ENCODE results near the gene SLC39A11. TPM values are rescaled to one million over a fixed set of nuclear protein-coding genes. Genes with fewer than 3 reads are reported as not detected.

SLC39A11 gene
- polyA plus RNA-seq, 1 donor from 2014 or later = 8.0 TPM

DNA sequence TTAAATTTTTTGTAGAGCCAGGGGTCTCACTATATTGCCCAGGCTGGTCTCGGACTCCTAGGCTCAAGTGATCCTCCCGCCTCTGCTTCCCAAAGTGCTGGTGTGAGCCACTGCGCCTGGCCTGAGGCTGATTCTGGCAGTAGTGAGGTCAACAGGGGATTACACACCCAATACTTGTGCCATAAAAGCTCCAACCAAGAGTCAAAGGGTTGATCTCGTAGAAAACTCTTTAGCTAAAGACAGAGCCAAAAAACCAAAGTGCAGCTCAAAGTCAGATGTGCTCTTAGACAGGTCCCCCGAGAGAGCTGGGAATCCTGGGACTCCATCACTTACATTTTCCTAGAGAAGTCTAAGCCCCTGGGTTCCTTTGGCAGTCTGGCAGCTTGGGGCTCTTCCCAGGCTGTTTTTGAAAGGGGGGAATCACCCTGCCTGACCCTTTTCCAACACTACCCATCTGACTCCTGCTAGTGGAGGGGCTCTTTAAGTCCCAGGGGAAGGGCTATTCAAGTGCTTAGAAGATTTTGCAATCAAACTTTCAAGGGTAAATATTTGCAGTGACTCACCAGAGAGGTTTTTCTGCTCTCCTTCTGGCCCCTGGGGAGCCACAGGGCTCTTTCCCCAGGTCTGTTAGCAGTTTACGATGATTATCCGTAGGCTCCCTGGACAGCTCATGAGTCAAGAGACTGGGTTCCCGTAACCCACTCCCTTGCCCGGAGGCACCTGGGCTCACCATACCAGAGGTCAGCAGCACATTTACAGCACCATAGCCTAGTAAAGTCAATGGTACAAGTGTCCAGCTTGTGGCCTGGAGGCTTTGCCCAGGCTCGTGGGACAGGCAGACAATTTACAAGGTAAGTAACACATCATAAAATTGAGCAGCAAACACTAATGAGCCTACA lies 408.7 kb downstream of the SLC39A11 start:
- no peak overlapping the region for H3K4me2 ChIP-seq (ENCODE audit: low read length)
- TF ChIP-seq EZH2 (IDR thresholded peaks at IDR 0.05; ENCODE audit: borderline replicate concordance, insufficient read depth, low read length, poor library complexity, severe bottlenecking) (no peak), RAD21 (conservative IDR thresholded peaks at IDR 0.05) (no peak), POLR2AphosphoS5 (IDR thresholded peaks at IDR 0.05) (no peak), MXI1 (conservative IDR thresholded peaks at IDR 0.05; ENCODE audit: poor library complexity, severe bottlenecking) (no peak), TAF1 (IDR thresholded peaks at IDR 0.05; ENCODE audit: low read depth) (no peak)
- TF ChIP-seq, protein P1, sequence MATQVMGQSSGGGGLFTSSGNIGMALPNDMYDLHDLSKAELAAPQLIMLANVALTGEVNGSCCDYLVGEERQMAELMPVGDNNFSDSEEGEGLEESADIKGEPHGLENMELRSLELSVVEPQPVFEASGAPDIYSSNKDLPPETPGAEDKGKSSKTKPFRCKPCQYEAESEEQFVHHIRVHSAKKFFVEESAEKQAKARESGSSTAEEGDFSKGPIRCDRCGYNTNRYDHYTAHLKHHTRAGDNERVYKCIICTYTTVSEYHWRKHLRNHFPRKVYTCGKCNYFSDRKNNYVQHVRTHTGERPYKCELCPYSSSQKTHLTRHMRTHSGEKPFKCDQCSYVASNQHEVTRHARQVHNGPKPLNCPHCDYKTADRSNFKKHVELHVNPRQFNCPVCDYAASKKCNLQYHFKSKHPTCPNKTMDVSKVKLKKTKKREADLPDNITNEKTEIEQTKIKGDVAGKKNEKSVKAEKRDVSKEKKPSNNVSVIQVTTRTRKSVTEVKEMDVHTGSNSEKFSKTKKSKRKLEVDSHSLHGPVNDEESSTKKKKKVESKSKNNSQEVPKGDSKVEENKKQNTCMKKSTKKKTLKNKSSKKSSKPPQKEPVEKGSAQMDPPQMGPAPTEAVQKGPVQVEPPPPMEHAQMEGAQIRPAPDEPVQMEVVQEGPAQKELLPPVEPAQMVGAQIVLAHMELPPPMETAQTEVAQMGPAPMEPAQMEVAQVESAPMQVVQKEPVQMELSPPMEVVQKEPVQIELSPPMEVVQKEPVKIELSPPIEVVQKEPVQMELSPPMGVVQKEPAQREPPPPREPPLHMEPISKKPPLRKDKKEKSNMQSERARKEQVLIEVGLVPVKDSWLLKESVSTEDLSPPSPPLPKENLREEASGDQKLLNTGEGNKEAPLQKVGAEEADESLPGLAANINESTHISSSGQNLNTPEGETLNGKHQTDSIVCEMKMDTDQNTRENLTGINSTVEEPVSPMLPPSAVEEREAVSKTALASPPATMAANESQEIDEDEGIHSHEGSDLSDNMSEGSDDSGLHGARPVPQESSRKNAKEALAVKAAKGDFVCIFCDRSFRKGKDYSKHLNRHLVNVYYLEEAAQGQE (IDR thresholded peaks at IDR 0.05; ENCODE audit: borderline replicate concordance) = no peak

GRCh38 chr17:72682605-72683004 lies 409.9 kb downstream of the SLC39A11 start:
- no peak overlapping the region for H2AFZ ChIP-seq (ENCODE audit: low read depth, low read length)
- TF ChIP-seq CTCF (IDR thresholded peaks at IDR 0.05; ENCODE audit: poor library complexity, severe bottlenecking) (no peak), SMC3 (conservative IDR thresholded peaks at IDR 0.05; ENCODE audit: poor library complexity) (no peak)
- H3K9ac ChIP-seq (ENCODE audit: low read length) = no peak overlapping the region
- H3K4me2 ChIP-seq (ENCODE audit: low read length) = no peak overlapping the region
- H3K4me3 ChIP-seq (ENCODE audit: low read length) = no peak overlapping the region
- no peaks in the 10 kb centered on the region for H3K9me3 ChIP-seq (ENCODE audit: low read length)
- no peaks in the 10 kb centered on the region for H3F3A ChIP-seq (ENCODE audit: insufficient read depth, low read length, poor library complexity, severe bottlenecking)
- no peaks in the 10 kb centered on the region for H3K27me3 ChIP-seq (ENCODE audit: insufficient read depth, low read depth, low read length)
- no peaks in the 10 kb centered on the region for H3K79me2 ChIP-seq (replicated peaks; ENCODE audit: insufficient read depth, low read length)
- H3K27ac ChIP-seq (ENCODE audit: low read length) = no peak overlapping the region
- no peaks in the 10 kb centered on the region for H4K20me1 ChIP-seq (ENCODE audit: insufficient read depth)
- H3K9me2 ChIP-seq (ENCODE audit: insufficient read depth, low read length) = no peaks in the 10 kb centered on the region
- no peaks in the 10 kb centered on the region for H3K36me3 ChIP-seq (ENCODE audit: insufficient read depth, low read length)

More for the DNA sequence above, 408.7 kb downstream of the SLC39A11 start:
- no peaks in the 10 kb centered on the region for H3F3A ChIP-seq (ENCODE audit: insufficient read depth, low read length, poor library complexity, severe bottlenecking)
- no peak overlapping the region for H3K9ac ChIP-seq (ENCODE audit: low read length)
- no peak overlapping the region for H3K4me3 ChIP-seq (ENCODE audit: low read length)
- no peaks in the 10 kb centered on the region for H3K27me3 ChIP-seq (ENCODE audit: insufficient read depth, low read depth, low read length)
- H3K27ac ChIP-seq (ENCODE audit: low read length) = no peak overlapping the region
- H4K20me1 ChIP-seq (ENCODE audit: insufficient read depth) = no peaks in the 10 kb centered on the region
- H2AFZ ChIP-seq (ENCODE audit: low read depth, low read length) = no peak overlapping the region
- H3K9me3 ChIP-seq (ENCODE audit: low read length) = no peaks in the 10 kb centered on the region
- H3K9me2 ChIP-seq (ENCODE audit: insufficient read depth, low read length) = no peaks in the 10 kb centered on the region
- H3K36me3 ChIP-seq (ENCODE audit: insufficient read depth, low read length) = no peaks in the 10 kb centered on the region
- H3K79me2 ChIP-seq (replicated peaks; ENCODE audit: insufficient read depth, low read length) = no peaks in the 10 kb centered on the region
